Progenitor cell of endocrine pancreas (in vitro differentiated cells): ENCODE data around the gene ZNF618. TPM values are rescaled to one million over a fixed set of nuclear protein-coding genes. Genes with fewer than 3 reads are reported as not detected.

Source experiments
- DNase-seq: peaks from one replicate; pipeline ENCODE4 v3.0.0; 2021; ENCODE audit warnings: low spot score; ENCODE audit not compliant: unreplicated experiment
- H3K27ac Mint-ChIP-seq: 2 replicates; pipeline ENCODE4 v1.8.0; 2021; ENCODE audit warnings: mild to moderate bottlenecking, moderate library complexity, mixed read lengths
- H3K27me3 Mint-ChIP-seq: 2 replicates; pipeline ENCODE4 v1.8.0; 2021; ENCODE audit warnings: mixed read lengths
- H3K36me3 Mint-ChIP-seq: 2 replicates; pipeline ENCODE4 v1.8.0; 2022; ENCODE audit warnings: mixed read lengths; ENCODE audit not compliant: insufficient read depth
- H3K4me1 Mint-ChIP-seq: 2 replicates; pipeline ENCODE4 v1.8.0; 2021; ENCODE audit warnings: low read depth, mixed read lengths
- H3K4me3 Mint-ChIP-seq: 2 replicates; pipeline ENCODE4 v1.8.0; 2021; ENCODE audit warnings: low read depth, mild to moderate bottlenecking, moderate library complexity, mixed read lengths
- H3K9me3 Mint-ChIP-seq: 2 replicates; pipeline ENCODE4 v1.8.0; 2021; ENCODE audit warnings: low read depth, mixed read lengths
- CTCF ChIP-seq: fragments of 200-600 bp; sonication (generic); IDR thresholded peaks from one replicate; pipeline ENCODE4 v1.5.0; 2021; ENCODE audit warnings: antibody characterized with exemption, mild to moderate bottlenecking; ENCODE audit not compliant: unreplicated experiment
- total RNA-seq: library from RNA; stranded (reverse); gene quantifications from 2 replicates; pipeline ENCODE4 v1.2.1, GENCODE V29; 2021

Gene ZNF618
- total RNA-seq, 1 donor from 2014 or later = 85.8 TPM

GRCh38 chr9:114046237-114046755 is 170.2 kb downstream of the ZNF618 start:
- Mint-ChIP-seq H3K4me3 (no peak overlapping the region), H3K27me3 (no peaks in the 10 kb centered on the region)

GRCh38 chr9:114046875-114047274 is 170.8 kb downstream of the ZNF618 start:
- DNase-seq = no peak
- peaks cover 69% of the 10 kb centered on the region for H3K36me3 Mint-ChIP-seq
- peaks cover 3% of the 10 kb centered on the region for H3K4me1 Mint-ChIP-seq
- H3K27me3 Mint-ChIP-seq = no peaks in the 10 kb centered on the region
- peaks cover 8% of the 10 kb centered on the region for H3K9me3 Mint-ChIP-seq
- TF ChIP-seq CTCF = no peak
- H3K4me3 Mint-ChIP-seq = no peak overlapping the region
- H3K27ac Mint-ChIP-seq = no peak overlapping the region

More at GRCh38 chr9:114046237-114046755, 170.2 kb downstream of the ZNF618 start:
- Mint-ChIP-seq H3K4me1 (peaks cover 3% of the 10 kb centered on the region), H3K27ac (no peak overlapping the region), H3K9me3 (peaks cover 8% of the 10 kb centered on the region), H3K36me3 (peaks cover 69% of the 10 kb centered on the region)
- TF ChIP-seq CTCF = no peak
- no peak for DNase-seq

GRCh38 chr9:114047717-114048116 is 171.6 kb downstream of the ZNF618 start:
- peaks cover 8% of the 10 kb centered on the region for H3K9me3 Mint-ChIP-seq
- H3K4me3 Mint-ChIP-seq = no peak overlapping the region
- peaks cover 3% of the 10 kb centered on the region for H3K4me1 Mint-ChIP-seq
- H3K27ac Mint-ChIP-seq = peak overlapping the region; percentile 7
- no peak for DNase-seq
- no peaks in the 10 kb centered on the region for H3K27me3 Mint-ChIP-seq
- TF ChIP-seq CTCF = peak; percentile 43
- H3K36me3 Mint-ChIP-seq = peaks cover 69% of the 10 kb centered on the region

GRCh38 chr9:114048533-114049415 is 172.7 kb downstream of the ZNF618 start:
- H3K36me3 Mint-ChIP-seq = peaks cover 64% of the 10 kb centered on the region

More at GRCh38 chr9:114048533-114049415, 172.7 kb downstream of the ZNF618 start:
- no peak overlapping the region for H3K27ac Mint-ChIP-seq
- H3K9me3 Mint-ChIP-seq = peaks cover 3% of the 10 kb centered on the region
- no peak overlapping the region for H3K4me3 Mint-ChIP-seq
- H3K4me1 Mint-ChIP-seq = peaks cover 3% of the 10 kb centered on the region
- TF ChIP-seq CTCF = no peak
- no peaks in the 10 kb centered on the region for H3K27me3 Mint-ChIP-seq
- no peak for DNase-seq
